Fibroblast of skin of abdomen (primary cell): ENCODE data around the gene STMP1.

Experiments
- DNase-seq: peaks from one replicate; pipeline ENCODE4 v3.0.0-alpha.2; 2013

Gene STMP1

GRCh38 chr7:135697276-135698049, 35.1 kb downstream of the STMP1 start:
- DNase-seq: no peak

GRCh38 chr7:135704074-135704473, 41.8 kb downstream of the STMP1 start:
- DNase-seq: no peak

- no peak for DNase-seq
Measured at GRCh38 chr7:135704698-135705097, 42.4 kb downstream of the STMP1 start.

GRCh38 chr7:135706038-135706742, 43.9 kb downstream of the STMP1 start:
- DNase-seq: no peak

- DNase-seq: no peak
Measured at GRCh38 chr7:135706858-135707569, 44.7 kb downstream of the STMP1 start.

- no peak for DNase-seq
Measured at GRCh38 chr7:135707570-135707966, 45.3 kb downstream of the STMP1 start.

- no peak for DNase-seq
Measured at GRCh38 chr7:135708041-135708440, 45.7 kb downstream of the STMP1 start.

GRCh38 chr7:135709508-135709907, 47.2 kb downstream of the STMP1 start:
- peak; percentile 10 for DNase-seq

- DNase-seq: no peak
Measured at GRCh38 chr7:135710417-135711138, 48.3 kb downstream of the STMP1 start.

GRCh38 chr7:135711139-135711469, 48.8 kb downstream of the STMP1 start:
- DNase-seq: no peak

GRCh38 chr7:135712182-135712782, 50.0 kb downstream of the STMP1 start:
- peak; percentile 8 for DNase-seq

GRCh38 chr7:135712796-135713195, 50.5 kb downstream of the STMP1 start:
- no peak for DNase-seq

GRCh38 chr7:135713836-135714470, 51.6 kb downstream of the STMP1 start:
- no peak for DNase-seq

- DNase-seq: peak; percentile 57
Measured at GRCh38 chr7:135714534-135715009, 52.3 kb downstream of the STMP1 start.

GRCh38 chr7:135715055-135715522, 52.8 kb downstream of the STMP1 start:
- DNase-seq: no peak

- DNase-seq: no peak
Measured at GRCh38 chr7:135715673-135716072, 53.4 kb downstream of the STMP1 start.

- DNase-seq: peak; percentile 88
Measured at GRCh38 chr7:135716677-135717238, 54.4 kb downstream of the STMP1 start.

GRCh38 chr7:135717693-135718092, 55.4 kb downstream of the STMP1 start:
- no peak for DNase-seq

GRCh38 chr7:135718219-135718618, 55.9 kb downstream of the STMP1 start:
- no peak for DNase-seq

GRCh38 chr7:135718794-135719437, 56.6 kb downstream of the STMP1 start:
- DNase-seq: no peak

GRCh38 chr7:135719688-135720087, 57.4 kb downstream of the STMP1 start:
- no peak for DNase-seq
